GM23338 (cell line): ENCODE results near the gene NOL3. TPM values are rescaled to one million over a fixed set of nuclear protein-coding genes. Genes with fewer than 3 reads are reported as not detected.

Experiments
- ATAC-seq: fragments of 200-7000 bp; cut with Tn5 transposase; 3 replicates; pipeline ENCODE4 v1.9.1; 2020
- DNase-seq: peaks from one replicate; pipeline ENCODE4 v3.0.0-alpha.2; 2015; ENCODE audit warnings: low spot score
- H2AFZ ChIP-seq: fragments of 200-600 bp; sonication (generic); 2 replicates; pipeline ENCODE4 v1.8.0; 2016; ENCODE audit warnings: antibody characterized with exemption, mild to moderate bottlenecking, moderate library complexity
- H3F3A ChIP-seq: fragments of 200-600 bp; sonication (generic); replicated peaks from 2 replicates; pipeline ENCODE4 v1.8.0; 2017; ENCODE audit warnings: antibody characterized with exemption, mixed run types, low read depth
- H3K27ac ChIP-seq: fragments of 200-600 bp; sonication (generic); 2 replicates; pipeline ENCODE4 v1.6.1; 2016; ENCODE audit warnings: low read depth
- H3K27me3 ChIP-seq: fragments of 200-600 bp; sonication (generic); 2 replicates; pipeline ENCODE4 v1.8.0; 2016; ENCODE audit warnings: mild to moderate bottlenecking, mixed run types, moderate library complexity; ENCODE audit not compliant: insufficient read depth
- H3K36me3 ChIP-seq: fragments of 200-600 bp; sonication (generic); 2 replicates; pipeline ENCODE4 v1.8.0; 2016; ENCODE audit warnings: mild to moderate bottlenecking; ENCODE audit not compliant: insufficient read depth
- H3K4me1 ChIP-seq: fragments of 200-600 bp; sonication (generic); 2 replicates; pipeline ENCODE4 v1.8.0; 2016; ENCODE audit warnings: mild to moderate bottlenecking, moderate library complexity; ENCODE audit not compliant: insufficient read depth
- H3K4me2 ChIP-seq: fragments of 200-600 bp; sonication (generic); 2 replicates; pipeline ENCODE4 v1.7.1; 2017; ENCODE audit warnings: mixed run types
- H3K4me3 ChIP-seq: fragments of 200-600 bp; sonication (generic); 2 replicates; pipeline ENCODE4 v1.6.1; 2016; ENCODE audit warnings: mixed run types
- H3K79me2 ChIP-seq: fragments of 200-600 bp; sonication (generic); replicated peaks from 2 replicates; pipeline ENCODE4 v1.8.0; 2017; ENCODE audit warnings: mild to moderate bottlenecking; ENCODE audit not compliant: insufficient read depth
- H3K9me2 ChIP-seq: fragments of 200-600 bp; sonication (generic); 2 replicates; pipeline ENCODE4 v1.8.0; 2017; ENCODE audit not compliant: insufficient read depth
- H4K20me1 ChIP-seq: fragments of 200-600 bp; sonication (generic); replicated peaks from 2 replicates; pipeline ENCODE4 v1.8.0; 2017; ENCODE audit warnings: mild to moderate bottlenecking; ENCODE audit not compliant: insufficient read depth
- H3K27ac Mint-ChIP-seq: 2 replicates; pipeline ENCODE4 v1.8.0; 2020; ENCODE audit warnings: inconsistent platforms, mild to moderate bottlenecking, moderate library complexity, mixed read lengths
- H3K27me3 Mint-ChIP-seq: 3 replicates; pipeline ENCODE4 v1.8.0; 2022; ENCODE audit warnings: low read depth, mild to moderate bottlenecking, moderate library complexity, mixed read lengths, inconsistent platforms; ENCODE audit not compliant: insufficient read depth, poor library complexity
- H3K36me3 Mint-ChIP-seq: 3 replicates; pipeline ENCODE4 v1.8.0; 2021; ENCODE audit warnings: low read depth, mild to moderate bottlenecking, inconsistent platforms, moderate library complexity, mixed read lengths
- H3K4me1 Mint-ChIP-seq: 3 replicates; pipeline ENCODE4 v1.8.0; 2020; ENCODE audit warnings: mild to moderate bottlenecking, inconsistent platforms, mixed read lengths
- H3K4me3 Mint-ChIP-seq: 3 replicates; pipeline ENCODE4 v1.8.0; 2021; ENCODE audit warnings: moderate library complexity, mild to moderate bottlenecking, inconsistent platforms, mixed read lengths
- H3K9me3 Mint-ChIP-seq: 3 replicates; pipeline ENCODE4 v1.8.0; 2020; ENCODE audit warnings: moderate library complexity, mild to moderate bottlenecking, inconsistent platforms, mixed read lengths
- CREB1 ChIP-seq: fragments of 250-450 bp; sonication (Bioruptor Pico); IDR thresholded peaks from 2 replicates; pipeline ENCODE4 v1.5.0; 2020; ENCODE audit warnings: low read depth, mild to moderate bottlenecking, moderate library complexity
- CTCF ChIP-seq, 2 experiments: fragments of 200-600 bp in 1 of 2; sonication (generic) in 1 of 2; conservative IDR thresholded peaks; 2 replicates each; pipeline versions ENCODE4 v1.5.1 to v1.6.1; 2016 to 2017; ENCODE audit warnings: antibody characterized with exemption in 2 of 2, low read depth in 2 of 2, mild to moderate bottlenecking in 2 of 2, moderate library complexity in 1 of 2
- ETS1 ChIP-seq: IDR thresholded peaks from 2 replicates; pipeline ENCODE4 v1.6.1; 2016; ENCODE audit warnings: antibody characterized with exemption
- EZH2 ChIP-seq: fragments of 200-600 bp; sonication (generic); IDR thresholded peaks from one replicate; pipeline ENCODE4 v1.8.0; 2017; ENCODE audit warnings: antibody characterized with exemption, mild to moderate bottlenecking, low read depth; ENCODE audit not compliant: unreplicated experiment
- EZH2phosphoT487 ChIP-seq: fragments of 200-600 bp; sonication (generic); IDR thresholded peaks from one replicate; pipeline ENCODE4 v1.8.1; 2018; ENCODE audit warnings: antibody characterized with exemption; ENCODE audit not compliant: unreplicated experiment
- JUNB ChIP-seq: IDR thresholded peaks from one replicate; pipeline ENCODE4 v1.6.1; 2016; ENCODE audit warnings: antibody characterized with exemption; ENCODE audit not compliant: unreplicated experiment
- NANOG ChIP-seq: IDR thresholded peaks from 2 replicates; pipeline ENCODE4 v1.6.1; 2016; ENCODE audit warnings: antibody characterized with exemption, borderline replicate concordance
- POLR2AphosphoS5 ChIP-seq: IDR thresholded peaks from 2 replicates; pipeline ENCODE4 v1.6.1; 2016; ENCODE audit warnings: antibody characterized with exemption, low read depth
- REST ChIP-seq: IDR thresholded peaks from one replicate; pipeline ENCODE4 v1.6.1; 2018; ENCODE audit warnings: antibody characterized with exemption; ENCODE audit not compliant: unreplicated experiment
- STAT1 ChIP-seq: IDR thresholded peaks from one replicate; pipeline ENCODE4 v1.6.1; 2016; ENCODE audit warnings: antibody characterized with exemption; ENCODE audit not compliant: unreplicated experiment
- ZNF114 ChIP-seq: fragments of 250-450 bp; sonication (Bioruptor Pico); IDR thresholded peaks from 2 replicates; pipeline ENCODE4 v1.5.0; 2020; ENCODE audit warnings: mild to moderate bottlenecking, moderate library complexity
- ZNF331 ChIP-seq: fragments of 250-450 bp; sonication (Bioruptor Pico); IDR thresholded peaks from 2 replicates; pipeline ENCODE4 v1.5.0; 2020; ENCODE audit warnings: low read depth, mild to moderate bottlenecking, moderate library complexity
- polyA plus RNA-seq: library from polyadenylated mRNA; unstranded; fragments of >200 nt; fragmentation: Nextera tagmentation; extraction: Ambion mirVana; gene quantifications from 2 replicates; pipeline ENCODE4 v1.2.1, GENCODE V29; 2016
- total RNA-seq: library from RNA; depleted of rRNA; stranded (reverse); fragments of >200 nt; shearing (Covaris generic); gene quantifications from 2 replicates; pipeline ENCODE4 v1.2.3, GENCODE V29; 2014

The NOL3 gene
- total and polyA plus RNA-seq, 2 experiments from 2014 or later = 3.3 to 4.0 TPM

GRCh38 chr16:67210069-67210937, 40.0 kb downstream of the NOL3 start:
- H3K4me1 ChIP-seq = no peaks in the 10 kb centered on the region
- peaks cover 12% of the 10 kb centered on the region for H3K27me3 Mint-ChIP-seq

GRCh38 chr16:67211674-67212073, 41.3 kb downstream of the NOL3 start:
- Histone ChIP-seq H3K4me2 (no peak overlapping the region), H3F3A (no peaks in the 10 kb centered on the region), H3K4me1 (no peaks in the 10 kb centered on the region), H2AFZ (no peak overlapping the region), H3K36me3 (no peaks in the 10 kb centered on the region), H4K20me1 (no peaks in the 10 kb centered on the region; the same call in 1 of the 2 replicates), H3K9me2 (no peaks in the 10 kb centered on the region), H3K27ac (no peak overlapping the region), H3K79me2 (no peaks in the 10 kb centered on the region), H3K4me3 (no peak overlapping the region), H3K27me3 (no peaks in the 10 kb centered on the region)
- Mint-ChIP-seq H3K36me3 (no peaks in the 10 kb centered on the region), H3K9me3 (no peaks in the 10 kb centered on the region), H3K4me1 (peaks cover 7% of the 10 kb centered on the region), H3K27me3 (peaks cover 17% of the 10 kb centered on the region), H3K27ac (no peak overlapping the region), H3K4me3 (no peak overlapping the region)
- DNase-seq = no peak
- ATAC-seq = no peak
- TF ChIP-seq CTCF (conservative IDR thresholded peaks at IDR 0.05; ENCODE audit: low read depth in 2 of 2) (no peak), NANOG (no peak), EZH2phosphoT487 (no peak), ZNF114 (no peak), JUNB (no peak), ETS1 (no peak), POLR2AphosphoS5 (no peak), REST (no peak), ZNF331 (CRISPR knock-in tag) (no peak), CREB1 (CRISPR knock-in tag) (no peak), STAT1 (no peak), EZH2 (no peak)

More at GRCh38 chr16:67210069-67210937, 40.0 kb downstream of the NOL3 start:
- Mint-ChIP-seq H3K4me1 (peaks cover 5% of the 10 kb centered on the region; the same call in 2 of the 3 replicates), H3K4me3 (no peak overlapping the region), H3K27ac (no peak overlapping the region), H3K9me3 (no peaks in the 10 kb centered on the region), H3K36me3 (no peaks in the 10 kb centered on the region)
- peak; percentile 65 for DNase-seq
- H3F3A ChIP-seq = no peaks in the 10 kb centered on the region
- no peaks in the 10 kb centered on the region; the same call in 1 of the 2 replicates for H4K20me1 ChIP-seq
- H3K9me2 ChIP-seq = no peaks in the 10 kb centered on the region
- H2AFZ ChIP-seq = no peak overlapping the region
- no peak overlapping the region for H3K27ac ChIP-seq
- no peak overlapping the region for H3K4me3 ChIP-seq
- H3K27me3 ChIP-seq = no peaks in the 10 kb centered on the region
- no peak overlapping the region for H3K4me2 ChIP-seq
- no peaks in the 10 kb centered on the region for H3K36me3 ChIP-seq
- TF ChIP-seq JUNB (no peak), CTCF (conservative IDR thresholded peaks at IDR 0.05; ENCODE audit: low read depth in 2 of 2) (peak in 1 of 2 experiments; percentile 40; a peak in 2 of 4 replicates)
- peak; percentile 62 for ATAC-seq
- H3K79me2 ChIP-seq = no peaks in the 10 kb centered on the region
